CD4-positive, alpha-beta T cell treated with Interleukin-4 for 4 hours (primary cell): ENCODE data around the gene PRKG1.
A peak's percentile ranks its signal among the peaks of the same experiment; 100 is the strongest.
"Not testable (repeated sequence)": the region's sequence is repeated elsewhere in the genome, so short reads cannot be mapped to it uniquely, and the experiment has no call there.

ENCODE experiments used
- DNase-seq: peaks from one replicate; pipeline ENCODE4 v3.0.0-alpha.2; 2020

The PRKG1 gene

GRCh38 chr10:51288511-51288910 is 214.2 kb downstream of the PRKG1 start:
- no peak for DNase-seq

- no peak for DNase-seq
These were observed 215.2 kb downstream of the PRKG1 start for GRCh38 chr10:51289519-51289918.

DNA sequence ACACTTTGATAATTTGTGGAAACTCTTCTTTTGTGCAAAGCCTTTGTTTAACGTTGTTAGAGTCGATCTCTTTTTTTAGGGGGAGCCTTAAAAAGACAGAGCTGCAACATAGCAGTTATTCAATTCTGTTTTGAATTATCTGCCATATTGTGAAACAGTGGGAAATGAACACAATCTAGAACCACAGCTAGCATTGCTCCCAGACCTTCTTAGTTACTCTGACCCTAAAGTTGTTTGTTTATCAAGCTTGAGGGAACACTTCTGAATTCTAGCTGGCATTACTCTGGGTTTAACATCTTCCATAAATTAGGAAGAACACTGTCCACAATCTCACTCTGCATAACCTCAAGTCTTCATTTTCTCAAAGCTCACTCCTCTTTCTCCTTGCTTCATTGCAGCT is 217.7 kb downstream of the PRKG1 start:
- DNase-seq = no peak

DNA sequence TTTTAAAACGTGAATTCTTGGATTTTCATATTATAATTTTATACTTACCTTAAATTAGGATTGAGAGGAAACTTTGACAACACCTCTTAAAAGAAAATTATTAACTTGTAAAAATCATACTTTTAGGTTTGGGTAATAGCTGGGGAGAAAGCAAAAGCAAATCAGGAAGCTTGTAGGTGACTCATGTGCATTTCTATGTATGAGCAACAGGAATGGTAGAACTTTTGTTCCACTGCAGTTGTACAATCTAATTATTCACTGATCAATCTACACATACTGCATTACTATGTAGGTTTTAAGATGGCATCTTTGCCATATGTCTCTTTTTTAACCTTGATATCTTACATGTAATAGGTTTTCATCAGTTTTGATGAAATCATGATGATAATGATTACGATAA is 223.2 kb downstream of the PRKG1 start:
- no peak for DNase-seq

DNA sequence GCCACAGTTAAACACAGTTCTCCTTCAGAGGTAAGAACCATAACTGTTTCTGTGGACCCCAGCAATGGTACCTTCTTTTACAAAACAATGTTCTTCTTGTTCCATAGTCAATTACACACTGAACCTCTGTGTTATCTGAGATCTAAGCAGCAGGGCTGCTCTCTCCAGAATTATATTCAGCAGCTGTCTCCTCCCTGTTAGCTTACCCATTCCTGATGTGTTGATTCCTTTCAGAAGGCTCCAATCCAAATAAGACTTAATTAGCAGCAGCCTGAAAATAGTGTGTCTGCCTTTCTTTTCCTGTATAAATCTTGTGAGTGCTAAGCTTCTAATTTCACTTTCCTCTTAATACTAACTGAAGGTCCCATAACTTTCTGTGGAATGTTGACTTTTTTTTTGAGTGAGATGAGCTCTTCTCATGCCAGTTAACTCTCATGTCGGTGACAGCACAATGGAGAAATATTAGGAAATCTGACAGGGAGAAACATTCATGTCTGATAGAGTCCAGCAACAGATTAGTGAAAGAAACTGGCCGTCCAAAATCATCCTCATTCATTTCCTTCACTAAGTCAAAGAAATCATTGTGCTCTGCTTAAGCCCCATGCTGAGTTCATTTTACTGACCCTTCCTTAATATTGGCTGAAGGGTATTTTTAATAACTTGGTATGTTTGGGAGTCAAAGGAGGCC is 226.5 kb downstream of the PRKG1 start:
- no peak for DNase-seq

GRCh38 chr10:51301644-51302043 is 227.4 kb downstream of the PRKG1 start:
- DNase-seq = no peak

- no peak for DNase-seq
These were observed 228.0 kb downstream of the PRKG1 start for GRCh38 chr10:51302316-51302715.

DNA sequence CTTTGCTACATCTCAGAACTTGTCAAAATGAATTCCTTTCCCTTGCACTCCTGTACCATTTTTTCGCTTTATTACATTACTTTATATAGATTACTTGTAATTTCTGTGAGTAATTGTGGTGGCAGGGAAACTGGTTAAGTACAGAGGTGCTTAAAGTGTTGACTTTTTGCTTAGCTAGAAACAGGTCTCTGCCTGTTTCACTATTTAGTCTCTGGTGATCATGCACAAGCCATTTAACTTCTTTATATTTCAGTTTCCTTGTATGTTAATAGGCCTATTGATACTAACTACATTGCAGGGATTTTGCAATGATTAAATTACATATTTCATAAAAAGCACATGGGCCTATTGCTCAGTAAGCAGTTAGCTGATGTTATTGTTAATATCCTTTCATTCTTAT is 233.8 kb downstream of the PRKG1 start:
- no peak for DNase-seq

- DNase-seq = no peak
These were observed 236.9 kb downstream of the PRKG1 start for GRCh38 chr10:51311228-51311627.

GRCh38 chr10:51312817-51313216 is 238.5 kb downstream of the PRKG1 start:
- DNase-seq = no peak

GRCh38 chr10:51313251-51313650 is 239.0 kb downstream of the PRKG1 start:
- no peak for DNase-seq

DNA sequence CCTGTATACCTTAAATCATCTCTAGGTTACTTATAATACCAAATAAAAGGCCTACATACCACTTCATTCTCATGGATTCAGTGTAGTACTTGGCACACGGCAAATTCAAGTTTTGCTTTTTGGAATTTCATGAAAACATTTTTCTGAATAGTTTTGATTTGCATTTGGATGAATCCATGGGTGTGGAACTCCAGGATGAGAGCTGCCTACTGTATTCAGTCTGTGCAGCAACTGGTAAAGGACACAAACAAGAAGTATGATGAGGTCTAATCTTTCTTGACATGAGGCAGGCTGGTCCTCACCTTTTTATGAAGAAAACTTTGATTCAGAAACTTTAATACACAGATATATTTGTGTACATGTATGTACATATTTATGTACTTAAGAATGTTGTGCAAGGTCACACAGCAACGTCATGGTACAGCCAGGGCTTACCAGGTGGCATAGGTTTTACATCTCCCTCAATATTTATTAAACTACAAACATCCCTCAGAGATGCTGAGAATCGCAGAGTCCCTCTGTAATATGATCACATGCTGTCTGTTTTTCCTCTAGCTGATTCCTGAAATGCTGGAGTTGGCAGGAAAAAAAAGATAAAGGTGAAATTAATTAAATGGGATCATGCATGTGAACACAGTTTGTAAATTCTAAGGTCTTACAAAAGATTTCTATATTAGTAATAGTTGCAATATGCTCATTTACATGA is 239.6 kb downstream of the PRKG1 start:
- no peak for DNase-seq

GRCh38 chr10:51314481-51314880 is 240.2 kb downstream of the PRKG1 start:
- DNase-seq = no peak

DNA sequence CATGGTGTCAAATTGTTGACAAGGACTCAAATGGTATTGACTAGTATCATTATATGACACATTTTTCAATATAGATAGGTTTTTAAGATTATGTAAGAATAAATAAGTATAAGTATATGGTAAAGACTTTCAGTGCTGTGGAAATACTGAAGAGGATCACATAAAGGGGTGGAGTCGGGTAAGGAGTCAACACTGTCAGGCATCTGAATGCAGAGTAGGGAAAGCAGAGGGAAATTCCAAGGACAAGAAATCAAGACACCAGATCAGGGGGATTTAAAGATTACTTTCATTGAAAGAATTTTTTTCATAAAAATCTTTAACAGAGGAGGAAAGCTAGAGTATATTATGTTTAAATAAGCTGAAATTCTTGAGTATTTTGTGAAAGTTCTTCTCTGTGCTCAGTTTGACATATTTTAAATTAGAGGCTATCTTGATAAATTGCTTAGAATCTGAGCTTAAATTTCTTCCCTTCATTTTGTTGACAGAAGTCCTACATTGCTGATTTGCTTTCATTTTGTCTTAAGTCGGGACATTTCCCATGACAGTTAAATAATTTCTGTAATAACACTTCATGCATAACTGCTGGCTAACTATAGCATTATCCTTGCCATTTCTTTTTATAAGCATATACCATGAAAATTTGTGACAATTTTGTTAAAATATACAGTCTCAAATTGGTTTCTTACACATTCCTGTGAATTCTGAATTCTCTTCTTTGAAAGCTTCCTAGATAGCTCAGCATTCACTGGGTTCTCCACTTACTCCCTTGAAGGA is 244.3 kb downstream of the PRKG1 start:
- no peak for DNase-seq

- DNase-seq = no peak
These were observed 244.8 kb downstream of the PRKG1 start for GRCh38 chr10:51319173-51319435.

- no peak for DNase-seq
These were observed 247.0 kb downstream of the PRKG1 start for GRCh38 chr10:51321300-51321699.

GRCh38 chr10:51321980-51322379 is 247.7 kb downstream of the PRKG1 start:
- DNase-seq = no peak

- DNase-seq = no peak
These were observed 251.4 kb downstream of the PRKG1 start for GRCh38 chr10:51325649-51326048.

DNA sequence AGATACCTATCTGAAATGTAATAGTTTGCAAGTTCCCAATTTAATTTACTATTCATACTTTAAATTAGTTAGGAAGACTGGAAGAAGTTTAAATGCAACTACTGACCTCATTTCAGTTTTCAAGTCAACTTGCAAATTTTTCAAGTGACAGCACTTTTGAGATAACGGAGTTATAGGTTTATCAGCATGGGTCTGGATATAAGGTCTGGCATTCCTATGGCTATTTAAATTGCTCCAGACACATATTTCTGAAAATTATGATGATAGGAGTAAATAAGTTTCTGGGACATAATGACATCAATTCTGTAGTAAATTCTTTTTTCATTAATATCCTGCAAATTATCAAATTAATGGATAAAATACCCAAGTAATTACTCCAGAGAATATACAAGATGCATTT is 251.9 kb downstream of the PRKG1 start:
- DNase-seq = no peak

DNA sequence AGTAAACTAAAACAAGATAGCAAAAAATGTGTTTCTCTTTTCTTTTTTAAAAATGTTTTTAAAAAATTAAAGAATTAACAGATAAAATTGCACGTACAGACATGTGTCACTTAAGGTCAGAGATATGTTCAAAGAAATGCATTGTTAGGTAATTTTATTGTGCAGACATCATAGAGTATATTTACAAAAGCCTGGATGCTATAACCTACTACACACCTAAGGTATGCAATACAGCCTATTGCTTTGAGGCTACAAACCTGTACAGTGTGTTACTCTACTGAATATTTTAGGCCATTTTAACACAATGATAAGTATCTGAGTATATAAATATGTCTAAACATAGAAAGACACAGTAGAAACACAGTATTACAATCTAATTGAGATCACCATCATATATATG is 253.1 kb downstream of the PRKG1 start:
- DNase-seq = no peak

DNA sequence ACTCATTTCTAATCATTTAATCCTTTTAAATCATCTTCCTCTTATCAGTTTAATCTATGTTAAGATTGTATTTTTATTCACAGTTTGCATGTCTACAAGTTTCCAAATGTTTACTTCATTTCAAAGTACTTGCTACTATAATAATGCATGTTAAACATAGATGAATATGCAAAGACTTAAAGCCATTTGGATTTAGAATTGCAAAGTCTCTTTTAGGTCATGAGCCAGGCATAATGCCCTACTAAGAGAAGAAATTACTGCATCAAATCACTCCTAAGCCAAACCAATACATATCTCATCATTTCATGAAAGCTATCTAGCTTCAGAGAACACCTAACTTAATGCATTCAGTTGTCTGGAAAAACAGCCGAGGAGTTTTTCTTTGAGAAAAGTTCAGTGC is 266.1 kb downstream of the PRKG1 start:
- DNase-seq = no peak

DNA sequence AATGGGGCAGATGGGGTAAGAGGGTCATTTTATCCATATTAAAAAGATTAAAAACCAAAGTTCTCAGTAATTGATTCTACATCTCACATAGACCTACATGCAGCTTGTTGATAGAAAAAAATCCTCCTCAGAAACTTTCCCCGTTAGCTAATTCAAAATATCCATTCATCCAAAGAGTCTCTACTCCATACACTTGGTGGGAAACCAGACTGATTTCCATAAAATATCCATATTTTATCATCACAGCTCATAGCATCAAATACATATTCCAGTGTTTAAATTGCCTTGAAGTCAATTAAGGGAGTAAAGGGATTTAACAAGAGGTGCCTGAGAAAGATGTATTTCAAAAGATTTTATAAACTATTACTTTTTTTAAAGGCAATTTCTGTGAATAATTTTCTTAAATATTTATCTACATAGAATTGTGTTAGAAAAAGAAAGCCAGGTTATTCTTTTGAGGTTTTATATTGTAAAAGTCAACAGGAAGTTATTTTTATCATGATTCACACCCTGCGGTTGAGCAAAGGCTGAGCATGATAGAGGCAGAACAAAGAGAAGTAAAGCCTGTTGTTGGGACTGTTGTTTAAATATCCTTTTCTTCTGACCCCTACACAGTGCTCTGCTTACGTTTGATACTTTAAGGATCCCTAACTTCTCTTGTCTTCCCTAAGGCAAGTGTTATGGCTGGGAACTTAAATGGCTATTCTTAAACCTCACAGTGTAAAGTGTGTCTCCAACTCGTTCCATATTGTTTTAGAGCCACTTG is 266.7 kb downstream of the PRKG1 start:
- DNase-seq = peak; percentile 23

DNA sequence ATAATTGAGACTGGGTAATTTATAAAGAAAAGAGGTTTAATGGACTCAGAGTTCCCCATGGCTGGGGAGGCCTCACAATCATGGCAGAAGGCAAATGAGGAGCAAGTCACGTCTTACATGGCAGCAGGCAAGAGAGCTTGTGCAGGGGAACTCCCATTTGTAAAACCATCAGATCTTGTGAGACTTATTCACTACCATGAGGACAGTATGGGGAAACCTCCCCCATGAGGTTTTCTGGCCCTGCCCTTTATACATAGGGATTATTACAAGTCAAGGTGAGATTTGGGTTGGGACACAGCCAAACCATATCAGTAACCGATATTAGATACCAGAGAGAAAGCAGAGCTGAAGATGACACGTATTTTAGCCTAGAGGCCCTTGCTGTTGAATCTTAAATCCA is 267.5 kb downstream of the PRKG1 start:
- not testable (repeated sequence) for DNase-seq

DNA sequence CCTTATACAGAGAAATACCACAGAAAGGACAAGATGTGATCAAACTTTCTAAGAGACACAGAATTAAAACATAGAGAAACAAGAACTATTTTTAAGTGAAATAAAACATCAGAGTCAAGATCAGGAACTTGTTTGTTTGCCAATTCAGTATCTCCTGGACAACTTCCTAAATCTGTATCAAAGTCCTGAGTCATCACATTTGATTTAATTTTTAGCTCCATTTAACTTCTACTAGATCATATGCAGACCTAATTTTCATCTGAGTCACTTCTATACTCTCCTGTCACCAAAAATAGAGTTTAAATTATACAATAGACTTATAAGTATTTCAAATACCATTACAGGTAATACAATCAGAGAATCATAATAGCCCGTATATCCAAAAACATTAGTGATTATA is 268.1 kb downstream of the PRKG1 start:
- no peak for DNase-seq
